T-helper 2 cell (primary cell): ENCODE results near the gene RARA.
A peak's percentile ranks its signal among the peaks of the same experiment; 100 is the strongest.
"Not testable (repeated sequence)": the region's sequence is repeated elsewhere in the genome, so short reads cannot be mapped to it uniquely, and the experiment has no call there.

ENCODE experiments used
- DNase-seq, 5 experiments: peaks; one replicate each; pipeline versions ENCODE4 v3.0.0 to v3.0.0-alpha.2; 2012 to 2022

The RARA gene

DNA sequence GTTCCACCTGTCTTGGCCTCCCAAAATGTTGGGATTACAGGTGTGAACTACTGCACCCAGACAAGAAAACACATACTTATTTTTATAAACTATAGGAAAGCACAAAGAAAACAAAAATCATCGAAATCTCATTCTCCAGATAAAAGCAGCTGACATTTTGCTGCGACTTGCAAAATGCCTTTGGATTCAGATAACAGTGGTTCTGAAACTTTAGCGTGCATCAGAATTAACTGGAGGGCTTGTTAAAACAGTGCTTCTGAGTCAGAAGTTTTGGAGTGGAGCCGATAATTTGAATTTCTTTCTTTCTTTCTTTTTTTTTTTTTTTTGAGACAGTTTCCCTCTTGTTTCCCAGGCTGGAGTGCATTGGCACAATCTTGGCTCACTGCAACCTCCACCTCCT, 73.3 kb downstream of the RARA start:
- DNase-seq, result no peak

DNA sequence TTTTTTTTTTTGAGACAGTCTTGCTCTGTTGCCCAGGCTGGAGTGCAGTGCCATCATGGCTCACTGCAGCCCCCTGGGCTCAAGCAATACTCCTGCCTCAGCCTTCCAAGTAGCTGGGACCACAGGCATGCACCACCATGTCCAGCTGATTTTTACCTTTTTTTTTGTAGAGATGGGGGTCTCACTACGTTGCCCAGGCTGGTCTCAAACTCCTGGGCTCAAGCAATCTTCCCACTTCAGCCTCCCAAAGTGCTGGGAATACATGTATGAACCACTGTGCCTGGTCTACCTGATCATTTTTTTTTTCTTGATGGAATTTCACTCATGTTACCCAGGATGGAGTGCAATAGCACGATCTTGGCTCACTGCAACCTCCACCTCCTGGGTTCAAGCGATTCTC, 77.6 kb downstream of the RARA start:
- not testable (repeated sequence) for DNase-seq

DNA sequence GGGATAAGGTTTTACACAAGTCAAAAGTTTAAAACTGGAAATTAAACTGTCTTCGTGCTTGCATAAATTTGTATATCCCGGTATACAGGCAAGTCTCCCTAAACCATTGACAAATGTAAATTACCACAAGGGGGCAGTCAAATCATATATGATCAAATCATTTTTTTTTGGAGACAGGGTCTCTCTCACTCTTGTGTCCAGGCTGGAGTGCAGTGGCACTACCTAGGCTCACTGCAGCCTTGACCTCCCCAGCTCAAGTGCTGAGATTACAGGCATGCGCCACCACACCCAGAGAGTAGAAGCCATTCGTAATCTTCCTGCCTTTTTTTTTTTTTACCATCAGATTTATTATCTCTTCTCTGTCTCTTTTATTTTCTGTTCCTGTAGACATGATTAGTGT, 90.2 kb downstream of the RARA start:
- DNase-seq, result peak in 2 of 5 experiments; percentile 23 to 62

DNA sequence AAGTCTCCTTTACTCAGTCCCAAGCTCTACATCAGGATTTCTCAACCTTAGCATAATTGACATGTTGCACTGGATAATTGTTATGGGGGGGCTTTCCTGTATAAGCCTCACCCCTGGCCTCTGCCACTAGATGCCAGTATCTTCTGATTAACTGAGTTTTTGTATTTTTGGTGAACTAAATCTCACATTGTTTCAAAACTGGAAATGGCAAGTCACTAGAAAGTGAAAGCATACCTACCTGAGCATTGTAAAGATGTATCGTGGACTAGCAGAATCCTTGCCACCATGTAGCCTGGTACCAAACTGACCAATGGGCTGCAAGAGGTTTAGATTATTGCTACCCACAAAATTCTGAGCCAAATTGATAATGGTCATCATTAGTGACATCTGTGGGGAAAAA, 93.7 kb downstream of the RARA start:
- peak in 1 of 5 experiments; percentile 50 for DNase-seq

DNA sequence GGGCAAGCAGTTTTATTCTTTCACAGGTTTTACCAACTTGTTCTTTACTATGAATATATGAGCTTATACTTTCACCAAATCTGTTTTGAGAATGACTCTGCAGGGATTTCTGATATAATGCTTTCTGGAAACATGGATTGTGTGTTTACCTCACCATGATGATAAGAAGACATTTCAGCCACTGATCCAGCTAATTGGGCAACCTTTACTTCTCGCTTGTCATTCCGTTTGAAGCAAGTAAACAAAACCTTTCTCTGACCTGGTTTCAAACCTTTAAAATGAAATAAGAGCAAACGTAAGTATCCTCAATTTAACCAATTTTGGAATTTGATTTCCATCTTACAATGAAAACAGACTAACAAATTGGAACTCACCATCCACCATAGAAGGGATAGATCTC, 95.0 kb downstream of the RARA start:
- no peak for DNase-seq
